ENCODE data around the gene HLA-DQB1.

Gene HLA-DQB1

DNA sequence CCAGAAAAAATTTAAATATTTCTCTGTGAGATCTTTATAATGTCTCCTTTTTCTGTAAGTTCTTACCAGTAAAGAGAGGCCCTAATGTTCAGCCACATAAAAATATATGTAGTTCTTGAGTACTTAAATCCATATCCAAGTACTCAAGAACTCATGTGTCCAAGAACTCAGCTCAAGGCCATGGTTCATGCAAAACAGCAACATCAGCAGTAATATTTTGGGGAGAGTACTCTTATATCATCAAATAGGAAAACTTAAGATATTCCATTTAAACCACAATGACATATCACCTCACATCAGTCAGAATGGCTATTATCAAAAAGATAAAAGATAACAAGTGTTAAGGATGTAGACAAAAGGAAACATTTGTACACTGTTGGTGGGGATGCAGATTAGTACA is 3.4 kb upstream of the HLA-DQB1 start:
- TF ChIP-seq, protein P1, sequence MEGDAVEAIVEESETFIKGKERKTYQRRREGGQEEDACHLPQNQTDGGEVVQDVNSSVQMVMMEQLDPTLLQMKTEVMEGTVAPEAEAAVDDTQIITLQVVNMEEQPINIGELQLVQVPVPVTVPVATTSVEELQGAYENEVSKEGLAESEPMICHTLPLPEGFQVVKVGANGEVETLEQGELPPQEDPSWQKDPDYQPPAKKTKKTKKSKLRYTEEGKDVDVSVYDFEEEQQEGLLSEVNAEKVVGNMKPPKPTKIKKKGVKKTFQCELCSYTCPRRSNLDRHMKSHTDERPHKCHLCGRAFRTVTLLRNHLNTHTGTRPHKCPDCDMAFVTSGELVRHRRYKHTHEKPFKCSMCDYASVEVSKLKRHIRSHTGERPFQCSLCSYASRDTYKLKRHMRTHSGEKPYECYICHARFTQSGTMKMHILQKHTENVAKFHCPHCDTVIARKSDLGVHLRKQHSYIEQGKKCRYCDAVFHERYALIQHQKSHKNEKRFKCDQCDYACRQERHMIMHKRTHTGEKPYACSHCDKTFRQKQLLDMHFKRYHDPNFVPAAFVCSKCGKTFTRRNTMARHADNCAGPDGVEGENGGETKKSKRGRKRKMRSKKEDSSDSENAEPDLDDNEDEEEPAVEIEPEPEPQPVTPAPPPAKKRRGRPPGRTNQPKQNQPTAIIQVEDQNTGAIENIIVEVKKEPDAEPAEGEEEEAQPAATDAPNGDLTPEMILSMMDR (IDR thresholded peaks at IDR 0.05; ENCODE audit: low read depth, low read length, missing control alignments): no peak
- no peak overlapping the region for H3K4me3 ChIP-seq (replicated peaks; ENCODE audit: low read depth, low read length)
- no peak for DNase-seq (ENCODE audit: extremely low read depth, low read depth)

DNA sequence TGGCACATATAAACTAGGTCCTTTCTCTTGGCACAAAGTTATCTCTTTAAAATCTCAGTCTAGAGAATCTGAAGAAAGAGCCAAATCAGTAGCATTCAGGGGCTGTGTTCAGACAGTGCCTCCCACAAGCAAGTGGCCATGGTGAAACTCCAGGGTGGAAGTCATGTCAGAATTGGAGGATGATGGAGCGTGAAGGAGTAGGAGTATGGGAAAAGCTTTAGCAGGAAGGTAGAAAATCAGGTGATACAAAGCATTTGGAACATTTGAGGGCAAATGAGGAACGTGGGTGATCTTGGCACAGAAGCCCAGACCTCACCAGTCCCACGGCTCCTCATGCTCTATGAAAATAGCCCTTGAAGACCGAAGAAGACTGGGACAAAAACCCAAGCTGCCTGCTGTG is 2.8 kb upstream of the HLA-DQB1 start:
- H3K4me3 ChIP-seq (replicated peaks; ENCODE audit: low read depth, low read length): no peak overlapping the region
- TF ChIP-seq, protein P1 (IDR thresholded peaks at IDR 0.05; ENCODE audit: low read depth, low read length, missing control alignments): no peak
- no peak for DNase-seq (ENCODE audit: extremely low read depth, low read depth)

DNA sequence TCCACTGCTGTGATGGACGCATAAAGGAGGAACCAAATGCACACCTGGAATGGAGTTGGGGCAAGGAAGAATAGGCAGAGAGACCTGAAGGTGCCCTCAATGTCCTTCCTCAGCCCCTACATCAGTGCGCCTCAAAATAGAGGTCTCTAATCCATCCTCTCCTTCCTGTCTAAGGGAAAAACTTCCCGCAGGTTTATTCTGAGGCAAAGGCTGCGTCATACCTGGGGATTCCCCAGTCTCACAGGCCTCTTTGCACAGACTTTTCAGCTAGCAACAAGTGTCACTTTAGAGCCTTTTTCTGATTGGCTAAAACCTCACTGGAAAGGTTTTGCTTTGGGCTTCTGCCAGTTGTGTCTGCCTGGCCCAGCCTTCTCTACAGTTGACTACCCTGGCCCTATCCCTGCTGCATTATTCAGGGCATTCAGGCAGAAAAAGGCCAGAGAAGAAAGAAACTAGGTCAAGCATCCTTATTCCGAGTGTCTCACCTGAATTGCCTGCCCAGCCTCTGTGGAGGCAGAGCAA is 1.8 kb upstream of the HLA-DQB1 start:
- no peak overlapping the region for H3K4me3 ChIP-seq (replicated peaks; ENCODE audit: low read depth, low read length)
- TF ChIP-seq, protein P1 (IDR thresholded peaks at IDR 0.05; ENCODE audit: low read depth, low read length, missing control alignments): no peak
- DNase-seq (ENCODE audit: extremely low read depth, low read depth): no peak

DNA sequence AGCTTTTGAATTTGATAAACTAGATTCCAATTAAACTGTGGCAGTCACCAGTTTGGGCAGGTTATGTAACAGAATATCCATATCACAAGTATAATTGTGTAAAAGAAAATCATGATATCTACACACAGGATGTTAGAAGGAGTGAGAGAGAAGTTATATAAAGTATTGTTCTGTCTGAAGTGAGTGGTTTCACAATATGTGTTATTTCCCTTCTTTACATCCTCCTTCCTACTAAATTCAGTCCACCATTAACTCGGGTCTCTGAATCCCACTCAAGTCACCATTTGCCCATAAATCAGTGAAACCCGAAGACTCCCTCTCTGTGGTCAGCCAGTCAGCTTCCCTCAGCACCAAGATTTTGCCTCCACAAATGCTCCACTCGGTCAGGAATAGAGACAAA is 796 bp downstream of the HLA-DQB1 start:
- no peak for DNase-seq (ENCODE audit: extremely low read depth, low read depth)
- H3K4me3 ChIP-seq (replicated peaks; ENCODE audit: low read depth, low read length): no peak overlapping the region
- TF ChIP-seq, protein P1 (IDR thresholded peaks at IDR 0.05; ENCODE audit: low read depth, low read length, missing control alignments): no peak

DNA sequence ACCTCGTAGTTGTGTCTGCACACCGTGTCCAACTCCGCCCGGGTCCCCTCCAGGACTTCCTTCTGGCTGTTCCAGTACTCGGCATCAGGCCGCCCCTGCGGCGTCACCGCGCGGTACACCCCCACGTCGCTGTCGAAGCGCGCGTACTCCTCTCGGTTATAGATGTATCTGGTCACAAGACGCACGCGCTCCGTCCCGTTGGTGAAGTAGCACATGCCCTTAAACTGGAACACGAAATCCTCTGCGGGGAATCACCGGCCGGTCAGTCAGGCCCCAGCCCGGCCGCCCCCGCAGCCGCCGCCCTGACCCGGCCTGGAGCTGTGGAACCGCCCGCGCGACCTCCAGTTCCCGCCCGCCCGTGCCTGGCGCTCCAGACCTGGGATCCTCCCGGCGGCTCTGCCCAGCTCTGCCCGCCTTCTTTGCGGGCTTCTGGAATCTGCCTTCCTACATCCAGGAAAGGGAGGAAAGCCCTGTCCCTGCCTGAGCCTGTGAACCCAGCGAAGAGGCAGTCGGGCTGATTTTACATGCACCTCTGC is 1.6 kb downstream of the HLA-DQB1 start:
- DNase-seq (ENCODE audit: extremely low read depth, low read depth): no peak
- no peak overlapping the region for H3K4me3 ChIP-seq (replicated peaks; ENCODE audit: low read depth, low read length)
- TF ChIP-seq, protein P1 (IDR thresholded peaks at IDR 0.05; ENCODE audit: low read depth, low read length, missing control alignments): no peak

DNA sequence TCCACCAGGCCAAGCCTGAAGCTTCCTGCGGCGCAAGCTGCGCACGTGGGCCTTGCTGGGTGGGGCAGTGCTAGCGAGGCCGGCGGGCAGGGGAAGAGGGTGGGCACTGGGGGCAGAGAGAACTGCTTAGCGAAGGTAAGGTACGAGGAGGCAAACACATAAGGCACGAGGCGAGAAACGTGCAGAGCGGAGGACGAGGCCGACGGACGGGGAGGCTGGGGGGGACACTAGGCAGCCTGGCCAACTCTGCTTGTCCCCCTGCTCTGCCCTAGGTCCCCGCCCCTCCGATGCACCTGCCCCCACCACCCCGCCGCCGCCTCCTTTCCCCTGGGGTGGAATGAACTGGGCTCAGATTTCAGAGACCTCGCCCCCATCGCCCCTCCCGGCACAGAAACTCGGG is 2.1 kb downstream of the HLA-DQB1 start:
- TF ChIP-seq, protein P1 (IDR thresholded peaks at IDR 0.05; ENCODE audit: low read depth, low read length, missing control alignments): no peak
- H3K4me3 ChIP-seq (replicated peaks; ENCODE audit: low read depth, low read length): no peak overlapping the region
- DNase-seq (ENCODE audit: extremely low read depth, low read depth): no peak

DNA sequence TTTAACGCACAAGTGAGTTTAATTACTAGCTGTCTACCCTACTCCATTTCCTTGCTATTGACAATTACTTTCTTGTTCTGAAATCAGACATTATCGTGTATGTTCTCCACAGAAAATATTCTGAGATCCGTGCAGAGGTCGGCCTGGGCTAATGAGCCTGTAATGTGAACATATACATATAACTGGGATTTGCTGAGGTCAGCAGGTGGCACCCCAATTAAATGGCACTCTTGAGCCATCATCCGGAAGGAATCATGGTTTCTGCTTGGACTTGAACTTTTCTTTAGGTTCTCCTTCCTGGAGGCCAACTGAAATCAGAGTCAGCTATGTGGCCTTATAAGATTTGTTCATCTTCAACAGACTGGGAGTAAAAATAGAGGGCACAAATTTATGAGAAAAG is 3.6 kb downstream of the HLA-DQB1 start:
- no peak overlapping the region for H3K4me3 ChIP-seq (replicated peaks; ENCODE audit: low read depth, low read length)
- no peak for DNase-seq (ENCODE audit: extremely low read depth, low read depth)
- TF ChIP-seq, protein P1 (IDR thresholded peaks at IDR 0.05; ENCODE audit: low read depth, low read length, missing control alignments): no peak
